HUES6 (cell line): ENCODE data around the gene C16orf89.

ENCODE experiments used
- H3K27ac ChIP-seq: 2 replicates; pipeline ENCODE4 v1.7.0; 2013; ENCODE audit warnings: low read depth, mild to moderate bottlenecking, low read length, inconsistent platforms
- H3K27me3 ChIP-seq: 2 replicates; pipeline ENCODE4 v1.6.1; 2013; ENCODE audit warnings: low read length; ENCODE audit not compliant: control insufficient read depth, insufficient read depth
- H3K36me3 ChIP-seq: 2 replicates; pipeline ENCODE4 v1.6.1; 2013; ENCODE audit warnings: low read length; ENCODE audit not compliant: control insufficient read depth, insufficient read depth
- H3K4me1 ChIP-seq: 2 replicates; pipeline ENCODE4 v1.6.1; 2013; ENCODE audit warnings: low read length; ENCODE audit not compliant: control insufficient read depth, insufficient read depth
- H3K4me3 ChIP-seq: 2 replicates; pipeline ENCODE4 v1.5.1; 2013; ENCODE audit warnings: low read depth, low read length
- H3K9ac ChIP-seq: one replicate; pipeline ENCODE4 v1.6.1; 2013; ENCODE audit warnings: mild to moderate bottlenecking, low read length
- H3K9me3 ChIP-seq: 2 replicates; pipeline ENCODE4 v1.6.1; 2013; ENCODE audit warnings: low read depth, low read length; ENCODE audit not compliant: control insufficient read depth, insufficient read depth

C16orf89 gene

GRCh38 chr16:5026664-5027063 lies 39.1 kb downstream of the C16orf89 start:
- peaks cover 2% of the 10 kb centered on the region; the same call in 1 of the 2 replicates for H3K4me1 ChIP-seq

GRCh38 chr16:5025171-5025632 lies 40.6 kb downstream of the C16orf89 start:
- H3K4me1 ChIP-seq: peaks cover 2% of the 10 kb centered on the region; the same call in 1 of the 2 replicates
- no peak overlapping the region for H3K4me3 ChIP-seq
- H3K9ac ChIP-seq: no peak overlapping the region
- H3K9me3 ChIP-seq: no peaks in the 10 kb centered on the region
- no peaks in the 10 kb centered on the region for H3K27me3 ChIP-seq
- no peak overlapping the region for H3K27ac ChIP-seq
- no peaks in the 10 kb centered on the region for H3K36me3 ChIP-seq

More at GRCh38 chr16:5026664-5027063, 39.1 kb downstream of the C16orf89 start:
- no peak overlapping the region for H3K4me3 ChIP-seq
- no peak overlapping the region for H3K27ac ChIP-seq
- no peaks in the 10 kb centered on the region for H3K36me3 ChIP-seq
- no peaks in the 10 kb centered on the region for H3K27me3 ChIP-seq
- no peaks in the 10 kb centered on the region for H3K9me3 ChIP-seq
- H3K9ac ChIP-seq: no peak overlapping the region

GRCh38 chr16:5024632-5025031 lies 41.1 kb downstream of the C16orf89 start:
- Histone ChIP-seq H3K27me3 (no peaks in the 10 kb centered on the region), H3K9me3 (no peaks in the 10 kb centered on the region), H3K9ac (no peak overlapping the region), H3K4me1 (peaks cover 2% of the 10 kb centered on the region; the same call in 1 of the 2 replicates), H3K4me3 (no peak overlapping the region), H3K36me3 (no peaks in the 10 kb centered on the region), H3K27ac (no peak overlapping the region)

- Histone ChIP-seq H3K36me3 (no peaks in the 10 kb centered on the region), H3K9me3 (no peaks in the 10 kb centered on the region), H3K4me1 (peaks cover 2% of the 10 kb centered on the region; the same call in 1 of the 2 replicates)
Observed at GRCh38 chr16:5022521-5022920, 43.2 kb downstream of the C16orf89 start.

GRCh38 chr16:5020551-5020950 lies 45.2 kb downstream of the C16orf89 start:
- H3K9ac ChIP-seq: no peak overlapping the region
- no peak overlapping the region for H3K4me3 ChIP-seq
- peaks cover 2% of the 10 kb centered on the region; the same call in 1 of the 2 replicates for H3K4me1 ChIP-seq
- H3K27me3 ChIP-seq: no peaks in the 10 kb centered on the region
- H3K9me3 ChIP-seq: no peaks in the 10 kb centered on the region
- H3K27ac ChIP-seq: no peak overlapping the region
- H3K36me3 ChIP-seq: no peaks in the 10 kb centered on the region

More at GRCh38 chr16:5022521-5022920, 43.2 kb downstream of the C16orf89 start:
- H3K27me3 ChIP-seq: no peaks in the 10 kb centered on the region
- no peak overlapping the region for H3K9ac ChIP-seq
- H3K4me3 ChIP-seq: no peak overlapping the region
- H3K27ac ChIP-seq: no peak overlapping the region

- no peak overlapping the region for H3K9ac ChIP-seq
- no peaks in the 10 kb centered on the region for H3K27me3 ChIP-seq
- H3K36me3 ChIP-seq: no peaks in the 10 kb centered on the region
- no peaks in the 10 kb centered on the region for H3K4me1 ChIP-seq
- H3K4me3 ChIP-seq: no peak overlapping the region
- no peak overlapping the region for H3K27ac ChIP-seq
- no peaks in the 10 kb centered on the region for H3K9me3 ChIP-seq
Observed at GRCh38 chr16:5019775-5020174, 46.0 kb downstream of the C16orf89 start.

GRCh38 chr16:5018793-5019192 lies 47.0 kb downstream of the C16orf89 start:
- no peaks in the 10 kb centered on the region for H3K4me1 ChIP-seq
- no peaks in the 10 kb centered on the region for H3K27me3 ChIP-seq
- no peaks in the 10 kb centered on the region for H3K36me3 ChIP-seq
- H3K9ac ChIP-seq: no peak overlapping the region
- H3K9me3 ChIP-seq: no peaks in the 10 kb centered on the region
- no peak overlapping the region for H3K4me3 ChIP-seq
- H3K27ac ChIP-seq: no peak overlapping the region

- no peaks in the 10 kb centered on the region for H3K4me1 ChIP-seq
- no peaks in the 10 kb centered on the region for H3K9me3 ChIP-seq
- H3K4me3 ChIP-seq: no peak overlapping the region
- H3K27me3 ChIP-seq: no peaks in the 10 kb centered on the region
- H3K36me3 ChIP-seq: no peaks in the 10 kb centered on the region
- H3K27ac ChIP-seq: no peak overlapping the region
- H3K9ac ChIP-seq: no peak overlapping the region
Observed at GRCh38 chr16:5017678-5017969, 48.1 kb downstream of the C16orf89 start.

- H3K9ac ChIP-seq: no peak overlapping the region
- H3K36me3 ChIP-seq: no peaks in the 10 kb centered on the region
- no peaks in the 10 kb centered on the region for H3K27me3 ChIP-seq
- no peaks in the 10 kb centered on the region for H3K9me3 ChIP-seq
- no peak overlapping the region for H3K4me3 ChIP-seq
- H3K4me1 ChIP-seq: no peaks in the 10 kb centered on the region
- H3K27ac ChIP-seq: no peak overlapping the region
Observed at GRCh38 chr16:5016967-5017677, 48.6 kb downstream of the C16orf89 start.

GRCh38 chr16:5015887-5016286 lies 49.9 kb downstream of the C16orf89 start:
- Histone ChIP-seq H3K27me3 (no peaks in the 10 kb centered on the region; the same call in 1 of the 2 replicates), H3K4me3 (no peak overlapping the region), H3K27ac (no peak overlapping the region), H3K9ac (no peak overlapping the region), H3K36me3 (no peaks in the 10 kb centered on the region), H3K4me1 (no peaks in the 10 kb centered on the region), H3K9me3 (no peaks in the 10 kb centered on the region)

- Histone ChIP-seq H3K36me3 (no peaks in the 10 kb centered on the region), H3K4me3 (no peak overlapping the region), H3K4me1 (no peaks in the 10 kb centered on the region), H3K27me3 (no peaks in the 10 kb centered on the region; the same call in 1 of the 2 replicates), H3K9ac (no peak overlapping the region), H3K9me3 (no peaks in the 10 kb centered on the region), H3K27ac (no peak overlapping the region)
Observed at GRCh38 chr16:5015351-5015750, 50.4 kb downstream of the C16orf89 start.
